ENCODE measurements around the gene DOLK.

DNA sequence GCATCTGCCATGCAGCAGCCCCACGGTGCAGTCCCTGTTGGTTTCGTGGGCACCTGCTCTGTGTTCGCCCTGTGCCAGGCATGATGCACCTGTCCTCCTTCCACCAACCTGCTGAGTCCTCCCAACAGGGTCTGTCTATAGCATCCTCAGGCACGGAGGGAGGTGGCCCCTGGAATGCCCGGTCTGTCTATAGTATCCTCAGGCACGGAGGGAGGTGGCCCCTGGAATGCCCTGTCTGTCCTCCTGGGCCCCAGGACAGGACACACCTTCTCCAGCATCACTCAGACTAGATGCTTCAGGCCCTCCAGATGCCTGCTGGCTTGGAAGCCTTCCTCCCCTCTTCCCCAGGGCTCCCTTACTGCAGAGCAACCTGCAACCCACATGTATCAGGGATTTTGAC, 36.5 kb downstream of the DOLK start:
- no peak for TF ChIP-seq POLR2A (IDR thresholded peaks at IDR 0.05; ENCODE audit: low read length)
- TF ChIP-seq GATA1 (IDR thresholded peaks at IDR 0.05; ENCODE audit: low read depth, low read length) = no peak
